IMR-90 (cell line): ENCODE data around the gene CASP8. TPM values are rescaled to one million over a fixed set of nuclear protein-coding genes. Genes with fewer than 3 reads are reported as not detected.

ENCODE experiments used
- ATAC-seq: fragments of 200-7000 bp; cut with Tn5 transposase; 2 replicates; pipeline ENCODE4 v1.9.1; 2020; ENCODE audit warnings: low read depth, mild to moderate bottlenecking, moderate library complexity
- BruUV-seq: library from RNA; stranded (reverse); fragments of 400-500 nt; replicated peaks from 2 replicates; lab custom pipeline; 2021; lab: Mats Ljungman, UMichigan
- CTCF ChIA-PET: fragments of 300-600 bp; formaldehyde crosslinking; extraction: SDS; loops from one replicate; lab custom pipeline; 2021; ENCODE audit warnings: antibody characterized with exemption; lab: Yijun Ruan, JAX
- POLR2A ChIA-PET: fragments of 300-600 bp; sonication (Branson Sonifier 250); formaldehyde crosslinking; loops from one replicate; lab custom pipeline; 2022; ENCODE audit warnings: antibody characterized with exemption; ENCODE audit not compliant: unreplicated experiment; lab: Charles Lee
- DNase-seq: peaks from one replicate; pipeline ENCODE4 v3.0.0; 2013
- H2AFZ ChIP-seq: replicated peaks from 2 replicates; pipeline ENCODE3; 2013; ENCODE audit warnings: low read length, mild to moderate bottlenecking; ENCODE audit not compliant: poor library complexity
- H2AK5ac ChIP-seq: 2 replicates; pipeline ENCODE4 v1.6.1; 2013; ENCODE audit warnings: low read depth, low read length, inconsistent platforms
- H2AK9ac ChIP-seq: replicated peaks from 2 replicates; pipeline ENCODE3; 2013; ENCODE audit warnings: mild to moderate bottlenecking, low read depth, low read length, moderate library complexity; ENCODE audit not compliant: poor library complexity
- H2BK120ac ChIP-seq: 2 replicates; pipeline ENCODE4 v1.6.1; 2013; ENCODE audit warnings: low read depth, low read length, inconsistent platforms
- H2BK15ac ChIP-seq: 3 replicates; pipeline ENCODE4 v1.6.1; 2013; ENCODE audit warnings: low read depth, low read length, inconsistent platforms
- H2BK20ac ChIP-seq: 2 replicates; pipeline ENCODE4 v1.6.1; 2013; ENCODE audit warnings: low read depth, mild to moderate bottlenecking, inconsistent platforms, low read length, moderate library complexity
- H2BK5ac ChIP-seq: 2 replicates; pipeline ENCODE4 v1.6.1; 2013; ENCODE audit warnings: mild to moderate bottlenecking, low read depth, low read length, inconsistent platforms; ENCODE audit not compliant: poor library complexity, severe bottlenecking
- H3K14ac ChIP-seq: replicated peaks from 2 replicates; pipeline ENCODE4 v1.6.1; 2013; ENCODE audit warnings: low read depth, low read length, inconsistent platforms
- H3K18ac ChIP-seq: 2 replicates; pipeline ENCODE4 v1.6.1; 2013; ENCODE audit warnings: low read depth, low read length, control low read depth
- H3K23ac ChIP-seq: 2 replicates; pipeline ENCODE4 v1.6.1; 2013; ENCODE audit warnings: low read depth, low read length, inconsistent platforms
- H3K27ac ChIP-seq: 2 replicates; pipeline ENCODE4 v1.5.1; 2013; ENCODE audit warnings: mild to moderate bottlenecking, control low read depth, low read length; ENCODE audit not compliant: insufficient read depth
- H3K27me3 ChIP-seq: 2 replicates; pipeline ENCODE4 v1.6.1; 2013; ENCODE audit warnings: low read length; ENCODE audit not compliant: control insufficient read depth, insufficient read depth
- H3K36me3 ChIP-seq: 2 replicates; pipeline ENCODE4 v1.6.1; 2013; ENCODE audit warnings: low read length, mixed read lengths; ENCODE audit not compliant: control insufficient read depth, insufficient read depth
- H3K4ac ChIP-seq: 2 replicates; pipeline ENCODE4 v1.6.1; 2013; ENCODE audit warnings: low read depth, low read length, inconsistent platforms
- H3K4me1 ChIP-seq: 2 replicates; pipeline ENCODE4 v1.6.1; 2013; ENCODE audit warnings: low read length, mixed read lengths; ENCODE audit not compliant: control insufficient read depth, insufficient read depth
- H3K4me2 ChIP-seq: 2 replicates; pipeline ENCODE4 v1.6.1; 2013; ENCODE audit warnings: low read depth, mild to moderate bottlenecking, control low read depth, low read length, moderate library complexity
- H3K4me3 ChIP-seq: 2 replicates; pipeline ENCODE4 v1.5.1; 2013; ENCODE audit warnings: low read depth, mild to moderate bottlenecking, control low read depth, low read length, moderate library complexity; ENCODE audit not compliant: insufficient read depth
- H3K56ac ChIP-seq: 2 replicates; pipeline ENCODE4 v1.6.1; 2013; ENCODE audit warnings: low read length, inconsistent platforms; ENCODE audit not compliant: insufficient read depth; ENCODE audit errors: extremely low read depth
- H3K79me1 ChIP-seq, 2 experiments: 2 replicates each; pipeline ENCODE4 v1.6.1; 2013; ENCODE audit warnings: low read length in 2 of 2, inconsistent platforms in 1 of 2, low read depth in 1 of 2
- H3K9ac ChIP-seq: 2 replicates; pipeline ENCODE4 v1.6.1; 2013; ENCODE audit warnings: low read depth, low read length, control low read depth
- H3K9me1 ChIP-seq: 2 replicates; pipeline ENCODE4 v1.6.1; 2013; ENCODE audit warnings: low read length, inconsistent platforms; ENCODE audit not compliant: insufficient read depth
- H3K9me3 ChIP-seq: 2 replicates; pipeline ENCODE4 v1.6.1; 2013; ENCODE audit warnings: low read length; ENCODE audit not compliant: control insufficient read depth, insufficient read depth
- H4K20me1 ChIP-seq: 2 replicates; pipeline ENCODE4 v1.6.1; 2013; ENCODE audit warnings: low read length, inconsistent platforms; ENCODE audit not compliant: insufficient read depth
- H4K5ac ChIP-seq: 2 replicates; pipeline ENCODE4 v1.6.1; 2013; ENCODE audit warnings: mild to moderate bottlenecking, low read depth, low read length, control low read depth
- H4K8ac ChIP-seq, 2 experiments: 2 replicates each; pipeline ENCODE4 v1.6.1; 2013; ENCODE audit warnings: low read depth in 2 of 2, low read length in 2 of 2, control low read depth in 1 of 2, inconsistent platforms in 1 of 2
- H4K91ac ChIP-seq: 2 replicates; pipeline ENCODE4 v1.6.1; 2013; ENCODE audit warnings: low read depth, low read length, inconsistent platforms; ENCODE audit not compliant: insufficient read depth
- BHLHE40 ChIP-seq: fragments of 150-350 bp; IDR thresholded peaks from 2 replicates; pipeline ENCODE4 v1.6.1; 2016; ENCODE audit warnings: mild to moderate bottlenecking, low read depth, low read length
- CEBPB ChIP-seq: IDR thresholded peaks from 2 replicates; pipeline ENCODE4 v1.6.1; 2012; ENCODE audit warnings: low read depth, low read length, improper control_type of control experiment
- CHD1 ChIP-seq: IDR thresholded peaks from 2 replicates; pipeline ENCODE4 v1.6.1; 2012; ENCODE audit warnings: low read depth, low read length, improper control_type of control experiment
- FOS ChIP-seq: fragments of 150-350 bp; IDR thresholded peaks from 2 replicates; pipeline ENCODE4 v1.6.1; 2016; ENCODE audit warnings: low read depth, low read length
- MAFK ChIP-seq: IDR thresholded peaks from 2 replicates; pipeline ENCODE4 v1.6.1; 2012; ENCODE audit warnings: low read depth, low read length, improper control_type of control experiment
- MAZ ChIP-seq: IDR thresholded peaks from 2 replicates; pipeline ENCODE4 v1.6.1; 2012; ENCODE audit warnings: low read depth, mild to moderate bottlenecking, low read length, improper control_type of control experiment, moderate library complexity, borderline replicate concordance
- MXI1 ChIP-seq: IDR thresholded peaks from 2 replicates; pipeline ENCODE4 v1.6.1; 2012; ENCODE audit warnings: low read depth, mild to moderate bottlenecking, low read length, moderate library complexity, borderline replicate concordance
- NFE2L2 ChIP-seq: fragments of 150-350 bp; IDR thresholded peaks from 2 replicates; pipeline ENCODE4 v1.6.1; 2016; ENCODE audit warnings: low read depth, mild to moderate bottlenecking, low read length
- RAD21 ChIP-seq: IDR thresholded peaks from 2 replicates; pipeline ENCODE4 v1.6.1; 2012; ENCODE audit warnings: low read length, improper control_type of control experiment
- SMC3 ChIP-seq: fragments of 150-350 bp; IDR thresholded peaks from 2 replicates; pipeline ENCODE4 v1.6.1; 2016; ENCODE audit warnings: low read depth, mild to moderate bottlenecking, antibody characterized with exemption, low read length, moderate library complexity
- WGBS, 2 experiments: methylation state at CpG; one replicate each; pipeline versions ENCODE4 v1.1.5 to v1.1.7; 2013; ENCODE audit warnings: missing lambda C conversion rate in 2 of 2; ENCODE audit not compliant: insufficient read length in 1 of 2; ENCODE audit errors: extremely low coverage in 2 of 2; 5-methylcytosine and 5-hydroxymethylcytosine counted together
- dilution Hi-C: fragments of 300-500 bp; cut with HindIII; formaldehyde crosslinking; loops from one replicate; pipeline ENCODE4 v1.14.3; 2018; ENCODE audit warnings: low sequenced_read_pairs; ENCODE audit not compliant: unreplicated experiment
- in situ Hi-C: fragments of 300-500 bp; cut with MboI; formaldehyde crosslinking; loops from 3 replicates; pipeline ENCODE4 v1.14.3; 2019; ENCODE audit warnings: low sequenced_read_pairs, inconsistent platforms, mixed read lengths
- intact Hi-C: fragments of 100-400 bp; cut with micrococcal nuclease; formaldehyde crosslinking; loops from 2 replicates; pipeline ENCODE4 v1.10.0; 2022
- polyA plus RNA-seq, 3 experiments: library from polyadenylated mRNA; depleted of rRNA; stranded (reverse); fragments of >200 nt; gene quantifications; 2 replicates each; pipeline ENCODE4 v1.2.3, GENCODE V29; 2012; ENCODE audit warnings: low replicate concordance in 1 of 3
- total RNA-seq: library from RNA; depleted of rRNA; stranded (reverse); fragments of >200 nt; gene quantifications from 2 replicates; pipeline ENCODE4 v1.2.3, GENCODE V29; 2012
- TF ChIP-seq, protein P1 (sequence below): fragments of 150-350 bp; IDR thresholded peaks from 2 replicates; pipeline ENCODE4 v1.6.1; 2016; ENCODE audit warnings: low read depth, mild to moderate bottlenecking, low read length, moderate library complexity, borderline replicate concordance
- TF ChIP-seq, protein P2 (sequence below): conservative IDR thresholded peaks from 2 replicates; pipeline ENCODE4 v1.5.1; 2012; ENCODE audit warnings: mild to moderate bottlenecking, low read depth, low read length, improper control_type of control experiment
- TF ChIP-seq, protein P3 (sequence below): fragments of 150-350 bp; IDR thresholded peaks from 2 replicates; pipeline ENCODE4 v1.6.1; 2017; ENCODE audit warnings: mild to moderate bottlenecking, antibody characterized with exemption, low read length, low read depth

Gene CASP8
- total and polyA plus RNA-seq, 2 of the 4 experiments (the other 2 are of a cell fraction): 13.1 to 17.0 TPM

DNA sequence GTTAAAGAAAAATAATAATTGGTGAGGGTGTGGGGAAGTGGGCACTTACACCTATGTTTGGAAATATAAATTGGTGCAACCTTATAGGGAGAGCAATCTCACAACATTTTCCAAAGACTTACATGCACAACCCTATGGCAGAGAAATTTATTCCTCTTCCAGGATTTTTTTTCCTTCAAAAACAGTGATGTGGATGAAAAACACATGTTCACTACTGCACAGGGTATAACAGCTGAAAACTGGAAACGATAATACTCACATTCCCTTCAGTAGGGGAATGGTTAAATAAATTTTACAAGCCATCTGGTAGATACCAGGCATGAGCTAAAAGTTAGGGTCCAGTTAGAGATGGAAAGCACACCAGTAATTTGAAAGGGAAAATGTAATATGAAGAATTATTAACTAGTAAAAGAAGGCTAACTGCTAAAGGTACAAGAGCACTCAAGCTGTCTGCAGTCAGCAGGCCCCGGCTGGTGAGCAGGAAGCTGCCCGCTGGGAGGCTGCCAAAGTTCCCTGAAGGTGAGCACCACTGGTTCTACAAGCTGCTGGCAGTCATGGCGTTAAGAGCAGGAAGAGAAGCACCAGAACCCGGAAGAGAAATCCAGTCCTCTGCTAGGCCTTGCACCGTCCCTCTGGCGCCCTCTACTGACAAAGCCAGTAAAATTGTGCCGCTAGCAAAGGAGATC is 28.4 kb upstream of the CASP8 start:
- peak overlapping the region; percentile 63 for H4K91ac ChIP-seq
- BruUV-seq: no TSS peak

More for the DNA sequence above, 28.4 kb upstream of the CASP8 start:
- H3K9me1 ChIP-seq: no peaks in the 10 kb centered on the region
- no peaks in the 10 kb centered on the region for H3K79me1 ChIP-seq
- peak overlapping the region; percentile 22; the same call in 1 of the 3 replicates for H2BK15ac ChIP-seq
- no peaks in the 10 kb centered on the region for H3K36me3 ChIP-seq
- H3K27me3 ChIP-seq: no peaks in the 10 kb centered on the region
- H3K4me3 ChIP-seq: no peak overlapping the region
- intact Hi-C loops: loop anchor here (1.0 to 10.0 kb wide), 4 partner anchors 49 to 473 kb away; partner anchors contain the start of gene CASP10
- H4K5ac ChIP-seq: peak overlapping the region; percentile 96
- no peak overlapping the region for H2AK9ac ChIP-seq
- H3K18ac ChIP-seq: peak overlapping the region; percentile 75
- H3K23ac ChIP-seq: peak overlapping the region; percentile 19; the same call in 1 of the 2 replicates
- no peaks in the 10 kb centered on the region for H3K9me3 ChIP-seq
- 0 out of 2 replicates have a peak overlapping the region, but pooled peaks have one; percentile 4 for H3K9ac ChIP-seq
- in situ Hi-C loops: loop anchor here (25.0 kb wide), 1 partner anchor 380 kb away; a partner anchor contains a TSS
- H3K4ac ChIP-seq: peak overlapping the region; percentile 80
- H3K27ac ChIP-seq: peak overlapping the region; percentile 47; the same call in 1 of the 2 replicates
- ATAC-seq (peak; percentile 74), DNase-seq (peak; percentile 87)
- 19% methylated on average over 4 of the region's 8 CpGs; no CpG with 5 or more reads in 1 of the 2 experiments for WGBS, 2 experiments
- dilution Hi-C loops: no loop called here
- POLR2A ChIA-PET: no interaction called here
- CTCF ChIA-PET: interaction anchor here (0.5 to 1.7 kb wide), 22 partner anchors 9 to 461 kb away, joined by 3 to 8 read pairs (median 4); partner anchors contain the start of genes CASP10, STRADB and TRAK2
- H2AFZ ChIP-seq: peak overlapping the region; percentile 86
- no peak overlapping the region for H2AK5ac ChIP-seq
- H2BK20ac ChIP-seq: peak overlapping the region; percentile 15; the same call in 1 of the 2 replicates
- peaks cover 6% of the 10 kb centered on the region; the same call in 1 of the 2 replicates for H3K4me1 ChIP-seq
- H4K8ac ChIP-seq: peak overlapping the region; percentile 97 to 99
- peak overlapping the region; percentile 83; the same call in 1 of the 2 replicates for H3K14ac ChIP-seq
- no peak for TF ChIP-seq MAFK
- TF ChIP-seq, protein P1, sequence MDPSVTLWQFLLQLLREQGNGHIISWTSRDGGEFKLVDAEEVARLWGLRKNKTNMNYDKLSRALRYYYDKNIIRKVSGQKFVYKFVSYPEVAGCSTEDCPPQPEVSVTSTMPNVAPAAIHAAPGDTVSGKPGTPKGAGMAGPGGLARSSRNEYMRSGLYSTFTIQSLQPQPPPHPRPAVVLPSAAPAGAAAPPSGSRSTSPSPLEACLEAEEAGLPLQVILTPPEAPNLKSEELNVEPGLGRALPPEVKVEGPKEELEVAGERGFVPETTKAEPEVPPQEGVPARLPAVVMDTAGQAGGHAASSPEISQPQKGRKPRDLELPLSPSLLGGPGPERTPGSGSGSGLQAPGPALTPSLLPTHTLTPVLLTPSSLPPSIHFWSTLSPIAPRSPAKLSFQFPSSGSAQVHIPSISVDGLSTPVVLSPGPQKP: no peak
- TF ChIP-seq CHD1: no peak
- no peak for TF ChIP-seq FOS
- peak; percentile 75 for TF ChIP-seq RAD21
- TF ChIP-seq, protein P2, sequence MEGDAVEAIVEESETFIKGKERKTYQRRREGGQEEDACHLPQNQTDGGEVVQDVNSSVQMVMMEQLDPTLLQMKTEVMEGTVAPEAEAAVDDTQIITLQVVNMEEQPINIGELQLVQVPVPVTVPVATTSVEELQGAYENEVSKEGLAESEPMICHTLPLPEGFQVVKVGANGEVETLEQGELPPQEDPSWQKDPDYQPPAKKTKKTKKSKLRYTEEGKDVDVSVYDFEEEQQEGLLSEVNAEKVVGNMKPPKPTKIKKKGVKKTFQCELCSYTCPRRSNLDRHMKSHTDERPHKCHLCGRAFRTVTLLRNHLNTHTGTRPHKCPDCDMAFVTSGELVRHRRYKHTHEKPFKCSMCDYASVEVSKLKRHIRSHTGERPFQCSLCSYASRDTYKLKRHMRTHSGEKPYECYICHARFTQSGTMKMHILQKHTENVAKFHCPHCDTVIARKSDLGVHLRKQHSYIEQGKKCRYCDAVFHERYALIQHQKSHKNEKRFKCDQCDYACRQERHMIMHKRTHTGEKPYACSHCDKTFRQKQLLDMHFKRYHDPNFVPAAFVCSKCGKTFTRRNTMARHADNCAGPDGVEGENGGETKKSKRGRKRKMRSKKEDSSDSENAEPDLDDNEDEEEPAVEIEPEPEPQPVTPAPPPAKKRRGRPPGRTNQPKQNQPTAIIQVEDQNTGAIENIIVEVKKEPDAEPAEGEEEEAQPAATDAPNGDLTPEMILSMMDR: peak; percentile 83
- peak; percentile 68 for TF ChIP-seq SMC3
- no peak for TF ChIP-seq MXI1
- TF ChIP-seq NFE2L2: no peak
- TF ChIP-seq, protein P3, sequence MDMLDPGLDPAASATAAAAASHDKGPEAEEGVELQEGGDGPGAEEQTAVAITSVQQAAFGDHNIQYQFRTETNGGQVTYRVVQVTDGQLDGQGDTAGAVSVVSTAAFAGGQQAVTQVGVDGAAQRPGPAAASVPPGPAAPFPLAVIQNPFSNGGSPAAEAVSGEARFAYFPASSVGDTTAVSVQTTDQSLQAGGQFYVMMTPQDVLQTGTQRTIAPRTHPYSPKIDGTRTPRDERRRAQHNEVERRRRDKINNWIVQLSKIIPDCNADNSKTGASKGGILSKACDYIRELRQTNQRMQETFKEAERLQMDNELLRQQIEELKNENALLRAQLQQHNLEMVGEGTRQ: no peak
- no peak for TF ChIP-seq BHLHE40
- TF ChIP-seq CEBPB: no peak
- TF ChIP-seq MAZ: no peak
- H3K56ac ChIP-seq: no peak overlapping the region
- H4K20me1 ChIP-seq: no peaks in the 10 kb centered on the region
- peak overlapping the region; percentile 11; the same call in 1 of the 2 replicates for H2BK120ac ChIP-seq
- H2BK5ac ChIP-seq: peak overlapping the region; percentile 8
- H3K4me2 ChIP-seq: peak overlapping the region; percentile 30
